HG03196 (cell line): ENCODE measurements around the gene ATP5MG.
A peak's percentile ranks its signal among the peaks of the same experiment; 100 is the strongest.
"Not testable (repeated sequence)": the region's sequence is repeated elsewhere in the genome, so short reads cannot be mapped to it uniquely, and the experiment has no call there.

Experiments used
- ATAC-seq: cut with Tn5 transposase; IDR thresholded peaks from one replicate; pipeline ENCODE4 v1.9.1; 2021; ENCODE audit not compliant: unreplicated experiment

ATP5MG gene

GRCh38 chr11:118406599-118407166, 5.3 kb downstream of the ATP5MG start:
- ATAC-seq: no peak

- no peak for ATAC-seq
These were observed 8.8 kb downstream of the ATP5MG start for GRCh38 chr11:118410055-118410745.

GRCh38 chr11:118411530-118411929, 10.1 kb downstream of the ATP5MG start:
- no peak for ATAC-seq

GRCh38 chr11:118412921-118413320, 11.5 kb downstream of the ATP5MG start:
- ATAC-seq: no peak

- ATAC-seq: no peak
These were observed 13.8 kb downstream of the ATP5MG start for GRCh38 chr11:118415062-118415738.

- no peak for ATAC-seq
These were observed 14.3 kb downstream of the ATP5MG start for GRCh38 chr11:118415739-118416068.

GRCh38 chr11:118416900-118417299, 15.5 kb downstream of the ATP5MG start:
- ATAC-seq: not testable (repeated sequence)

GRCh38 chr11:118417801-118418200, 16.4 kb downstream of the ATP5MG start:
- ATAC-seq: no peak

GRCh38 chr11:118418766-118419165, 17.4 kb downstream of the ATP5MG start:
- no peak for ATAC-seq

- ATAC-seq: no peak
These were observed 26.3 kb downstream of the ATP5MG start for GRCh38 chr11:118427707-118428106.

GRCh38 chr11:118430956-118431355, 29.6 kb downstream of the ATP5MG start:
- no peak for ATAC-seq

GRCh38 chr11:118434123-118434552, 32.7 kb downstream of the ATP5MG start:
- no peak for ATAC-seq

- ATAC-seq: no peak
These were observed 33.3 kb downstream of the ATP5MG start for GRCh38 chr11:118434553-118435289.

- peak; percentile 21 for ATAC-seq
These were observed 34.0 kb downstream of the ATP5MG start for GRCh38 chr11:118435290-118435892.

- ATAC-seq: peak; percentile 64
These were observed 34.7 kb downstream of the ATP5MG start, which contains the start of gene KMT2A for GRCh38 chr11:118435893-118436624. Gene KMT2A, plus strand, starts transcription at chr11:118436492. Its CDS starts 21 bp downstream, at chr11:118436513.

- peak; percentile 1 for ATAC-seq
These were observed 35.3 kb downstream of the ATP5MG start for GRCh38 chr11:118436639-118437207.

GRCh38 chr11:118437208-118438125, 36.1 kb downstream of the ATP5MG start:
- ATAC-seq: no peak

- ATAC-seq: no peak
These were observed 37.0 kb downstream of the ATP5MG start for GRCh38 chr11:118438314-118438931.

GRCh38 chr11:118439646-118440045, 38.2 kb downstream of the ATP5MG start:
- no peak for ATAC-seq
